HG02970 (cell line): Measurements from ENCODE around the gene TMEM117.
"Not testable (repeated sequence)": the region's sequence is repeated elsewhere in the genome, so short reads cannot be mapped to it uniquely, and the experiment has no call there.

Experiments
- ATAC-seq: cut with Tn5 transposase; IDR thresholded peaks from one replicate; pipeline ENCODE4 v1.9.1; 2021; ENCODE audit warnings: mild to moderate bottlenecking, moderate library complexity, moderate number of reproducible peaks; ENCODE audit not compliant: unreplicated experiment, low FRiP score

Gene TMEM117

DNA sequence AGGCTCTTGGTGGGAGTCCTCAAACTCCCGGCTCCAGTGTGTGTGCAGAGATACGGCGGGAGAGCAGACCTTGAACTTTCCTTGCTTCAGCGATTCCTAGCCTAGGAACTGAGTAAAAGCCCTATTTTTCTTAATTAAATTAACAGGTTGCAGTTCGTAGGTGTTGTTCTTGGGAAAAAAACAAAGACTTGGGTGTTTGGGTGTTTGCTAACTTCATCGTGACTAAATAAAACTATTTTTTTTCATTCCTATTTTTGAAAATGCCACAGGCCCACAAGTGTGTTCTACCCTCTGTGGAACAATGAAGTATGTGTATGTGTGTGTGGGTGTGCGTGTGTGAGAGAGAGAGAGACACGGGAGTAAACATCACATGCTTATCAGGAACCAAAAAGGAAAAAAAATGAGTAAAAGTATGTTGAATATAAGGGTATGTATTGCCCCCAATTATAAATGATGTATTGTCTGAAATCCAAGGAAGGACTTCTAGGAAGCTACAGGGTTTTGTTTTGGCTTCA lies 651 bp downstream of the TMEM117 start:
- no peak for ATAC-seq

DNA sequence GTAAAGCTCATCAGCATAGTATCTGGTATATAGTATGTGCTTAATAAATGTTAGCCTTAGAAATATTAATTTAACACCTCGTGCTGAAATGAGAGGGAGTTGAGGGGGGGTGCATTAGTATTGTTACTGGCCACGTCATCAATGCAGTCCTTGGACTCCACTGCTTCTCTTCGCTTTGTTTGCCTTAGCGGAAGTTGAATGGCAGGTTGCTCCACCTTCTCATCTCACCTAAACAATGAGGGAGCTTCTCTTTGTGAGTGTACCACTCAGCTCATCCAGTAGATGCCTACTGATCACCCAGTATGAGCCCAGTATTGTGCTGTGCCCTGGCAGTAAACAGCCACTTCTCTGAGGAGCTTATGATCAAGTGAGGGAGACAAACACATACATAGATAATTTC lies 4.5 kb downstream of the TMEM117 start:
- ATAC-seq = no peak

DNA sequence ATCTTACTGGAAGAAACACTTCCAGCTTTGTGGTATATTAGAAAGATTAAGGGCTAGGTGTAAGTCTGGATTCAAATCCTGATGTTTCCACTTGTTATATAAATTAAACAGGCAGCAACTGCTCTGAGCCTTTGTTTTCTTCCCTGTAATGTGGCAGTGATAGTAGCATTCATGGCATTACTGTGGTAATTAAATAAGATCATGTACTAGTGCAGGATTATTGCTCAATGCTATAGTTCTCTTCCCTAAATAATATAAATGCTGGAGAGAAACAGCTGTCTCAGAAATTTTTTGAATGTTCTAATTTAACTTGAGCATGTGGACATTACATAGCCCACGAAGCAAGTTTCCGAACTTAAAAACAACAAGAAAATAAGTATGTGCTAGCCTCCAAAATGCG lies 5.4 kb downstream of the TMEM117 start:
- no peak for ATAC-seq

DNA sequence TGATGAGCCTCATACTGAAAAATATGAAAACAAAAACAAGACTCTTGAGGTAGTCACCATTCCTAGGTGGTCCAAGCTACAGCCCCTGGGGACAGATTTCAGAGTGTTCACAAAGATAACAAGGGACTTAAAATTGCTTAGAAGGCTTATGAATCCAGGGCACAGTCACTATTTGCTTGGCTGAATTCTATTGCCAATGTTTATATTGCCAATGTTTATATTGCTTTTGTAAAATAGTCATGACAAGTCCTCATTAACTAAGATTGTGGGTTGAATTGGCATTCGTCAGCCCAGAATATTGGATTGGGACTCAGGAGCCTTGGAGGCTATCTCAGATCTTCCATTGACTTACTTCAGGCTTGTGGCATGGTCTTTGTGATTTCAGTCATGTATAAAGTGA lies 6.4 kb downstream of the TMEM117 start:
- no peak for ATAC-seq

DNA sequence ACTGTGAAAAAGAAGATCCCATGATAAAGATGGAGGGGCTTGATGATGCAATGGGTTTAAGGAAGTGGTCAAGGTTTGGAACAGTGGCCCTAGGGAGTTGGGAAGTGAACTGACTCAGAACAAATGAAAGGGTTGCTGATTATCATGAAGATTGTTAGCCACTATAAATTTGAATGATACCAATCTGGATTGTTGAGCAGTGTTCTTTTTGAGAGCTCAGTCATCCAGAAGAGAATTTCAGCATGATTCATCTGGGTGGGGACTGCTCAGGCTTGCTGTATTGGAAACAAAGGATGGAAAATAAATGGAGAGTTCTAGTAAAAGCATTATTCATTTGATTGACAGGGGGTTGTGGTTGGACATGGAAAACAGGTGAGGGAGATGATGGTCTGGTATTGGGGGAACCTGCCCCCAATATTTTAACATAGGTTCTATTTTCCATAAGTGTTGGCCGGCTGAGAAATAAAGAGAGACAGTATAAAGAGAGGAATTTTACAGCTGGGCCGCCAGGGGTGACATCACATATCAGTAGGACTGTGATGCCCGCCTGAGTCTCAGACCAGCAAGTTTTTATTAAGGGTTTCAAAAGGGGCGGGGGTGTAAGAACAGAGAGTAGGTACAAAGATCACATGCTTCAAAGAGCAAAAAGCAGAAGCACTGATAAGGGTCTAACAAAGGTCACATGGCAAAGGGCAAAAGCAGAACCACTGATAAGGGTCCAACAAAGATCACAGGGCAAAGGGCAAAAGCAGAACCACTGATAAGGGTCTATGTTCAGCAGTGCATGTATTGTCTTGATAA lies 11.7 kb downstream of the TMEM117 start:
- not testable (repeated sequence) for ATAC-seq

DNA sequence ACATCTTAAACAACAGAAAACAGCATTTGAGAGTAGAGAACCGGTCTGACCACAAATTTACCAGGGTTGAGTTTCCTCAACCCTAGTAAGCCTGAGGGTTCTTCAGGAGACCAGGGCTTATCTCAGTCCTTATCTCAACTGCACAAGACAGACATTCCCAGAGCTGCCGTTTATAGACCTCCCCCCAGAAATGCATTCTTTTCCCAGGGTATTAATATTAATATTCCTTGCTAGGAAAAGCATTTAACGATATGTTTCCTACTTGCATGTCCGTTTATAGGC lies 12.3 kb downstream of the TMEM117 start:
- ATAC-seq = no peak

DNA sequence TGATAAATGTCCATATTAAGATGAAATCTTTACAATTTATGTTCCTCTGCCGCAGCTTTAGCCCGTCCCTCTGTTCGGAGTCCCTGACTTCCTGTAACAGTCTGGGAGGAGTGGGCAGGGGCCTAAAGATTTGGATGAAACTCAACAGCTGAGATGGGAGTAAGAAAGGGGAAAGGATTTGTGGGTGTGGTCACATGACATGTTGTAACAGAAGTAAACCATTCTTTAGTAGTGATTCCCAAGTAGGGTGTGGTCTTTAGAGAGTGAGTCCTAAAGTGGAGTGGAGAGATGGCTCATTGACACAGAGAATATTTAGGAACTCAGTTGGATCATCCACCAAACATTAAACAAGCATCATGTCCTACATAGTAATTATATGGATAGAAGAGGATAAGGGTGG lies 12.9 kb downstream of the TMEM117 start:
- ATAC-seq = no peak

DNA sequence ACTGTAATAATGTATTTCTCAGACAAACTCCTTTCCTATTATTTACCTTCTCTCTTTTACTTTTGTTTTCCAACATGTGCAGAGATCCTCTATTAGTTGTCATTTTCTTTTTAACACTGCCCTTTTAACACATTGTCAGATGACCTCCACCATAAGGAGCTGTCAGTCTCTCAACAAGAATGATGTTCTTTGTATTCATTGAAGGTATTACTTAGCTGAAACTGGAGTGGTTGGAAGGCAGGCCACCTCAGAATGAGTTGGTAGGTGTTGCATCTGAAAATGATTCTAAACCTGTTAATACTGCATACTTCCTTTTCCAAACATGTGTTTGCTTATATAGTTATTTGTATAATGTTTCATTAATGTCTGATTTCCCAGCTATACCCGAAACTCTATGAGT lies 16.9 kb downstream of the TMEM117 start:
- ATAC-seq = no peak

DNA sequence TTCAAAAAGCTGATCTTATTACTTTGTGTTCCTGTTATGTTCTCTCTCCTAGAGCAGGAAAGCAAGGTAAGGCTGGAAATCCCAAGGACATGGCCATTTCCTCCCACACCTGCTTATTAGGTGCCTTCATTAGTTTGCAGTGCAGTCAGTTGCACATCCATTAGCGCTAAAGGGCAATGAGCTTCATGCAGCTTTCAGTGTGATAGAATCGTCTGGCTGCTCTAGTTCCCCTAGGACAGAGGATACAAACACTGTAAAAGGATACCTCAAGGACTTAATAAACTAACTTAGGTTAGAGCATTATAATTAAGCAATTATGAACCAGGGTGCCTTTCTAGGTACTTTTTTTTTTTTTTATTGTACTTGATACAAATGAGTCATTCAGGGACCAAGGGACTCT lies 21.1 kb downstream of the TMEM117 start:
- no peak for ATAC-seq

DNA sequence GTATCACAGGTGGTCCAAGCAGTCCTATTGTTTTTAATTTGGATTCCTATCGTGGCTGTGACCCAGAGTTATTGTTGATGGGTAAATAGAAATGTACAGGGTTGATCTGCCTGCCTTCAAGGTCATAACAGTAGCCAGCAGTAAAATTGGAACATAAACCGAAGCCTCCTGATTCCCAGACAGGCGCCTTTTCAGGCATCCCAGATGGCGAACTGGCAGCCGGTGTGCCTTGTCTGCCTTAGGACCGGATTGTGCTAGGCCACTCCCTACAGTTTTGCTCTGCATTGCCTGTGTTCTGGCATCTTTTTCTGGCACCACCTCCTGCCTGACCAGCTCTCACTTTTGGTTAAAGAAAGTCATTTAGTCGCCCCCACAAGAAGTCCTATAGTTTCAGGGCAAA lies 22.2 kb downstream of the TMEM117 start:
- no peak for ATAC-seq

DNA sequence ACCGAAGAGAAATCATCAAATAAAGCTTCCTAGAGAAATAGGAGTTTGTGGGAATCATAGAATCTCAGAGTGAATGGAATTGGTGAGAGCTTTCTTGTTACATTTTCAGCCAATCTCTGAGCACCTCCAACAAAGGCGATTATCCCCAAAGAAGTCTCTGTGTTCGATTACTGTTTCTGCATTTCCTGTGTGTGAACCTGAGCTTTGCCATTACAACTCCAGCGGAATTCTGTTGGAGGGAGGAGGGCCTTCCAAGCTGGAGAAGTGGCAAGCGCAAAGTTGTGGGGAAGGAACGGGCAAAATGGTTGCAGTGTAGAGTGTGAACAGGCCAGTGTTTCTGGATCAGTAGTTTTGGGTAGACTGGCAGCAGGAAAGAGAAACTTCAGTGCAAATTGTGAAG lies 23.1 kb downstream of the TMEM117 start:
- no peak for ATAC-seq

DNA sequence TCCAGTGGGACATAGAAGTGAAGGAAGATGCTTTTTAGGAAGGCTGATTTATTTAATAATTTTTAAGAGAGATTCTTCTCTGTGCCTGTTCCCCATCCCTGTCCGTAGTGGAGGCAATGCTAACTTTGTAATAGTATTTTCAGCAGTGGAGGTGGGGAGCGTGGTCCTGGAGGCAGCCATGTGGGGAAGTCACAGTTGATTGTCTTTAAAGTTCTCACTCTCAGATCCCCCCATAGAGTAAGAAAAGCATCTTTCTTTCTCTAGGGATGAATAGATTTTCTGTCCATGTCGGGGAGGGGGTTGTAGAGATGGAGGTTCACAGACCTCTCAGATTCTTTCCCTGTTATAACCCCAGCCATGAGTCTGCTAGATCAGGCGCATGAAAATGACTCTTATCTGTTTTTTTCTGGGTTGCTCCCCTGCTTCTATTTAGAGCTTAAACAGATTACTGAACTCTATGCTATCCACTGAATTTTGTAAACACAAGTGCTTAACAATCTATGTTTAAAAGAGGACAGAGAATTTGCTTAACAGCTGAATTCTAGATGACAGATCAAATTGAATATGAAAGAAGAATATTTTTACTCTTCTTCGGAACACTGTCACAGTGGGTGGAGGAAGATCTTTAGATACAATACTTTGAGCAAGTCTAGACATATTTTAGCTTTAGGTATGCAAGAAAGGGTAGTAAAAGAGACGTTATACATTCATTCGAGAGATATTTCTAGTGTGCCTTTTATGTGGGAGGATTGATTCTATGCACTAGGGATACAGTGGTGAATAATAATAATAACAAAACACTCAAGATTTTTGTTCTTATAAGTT lies 25.3 kb downstream of the TMEM117 start:
- ATAC-seq = no peak

DNA sequence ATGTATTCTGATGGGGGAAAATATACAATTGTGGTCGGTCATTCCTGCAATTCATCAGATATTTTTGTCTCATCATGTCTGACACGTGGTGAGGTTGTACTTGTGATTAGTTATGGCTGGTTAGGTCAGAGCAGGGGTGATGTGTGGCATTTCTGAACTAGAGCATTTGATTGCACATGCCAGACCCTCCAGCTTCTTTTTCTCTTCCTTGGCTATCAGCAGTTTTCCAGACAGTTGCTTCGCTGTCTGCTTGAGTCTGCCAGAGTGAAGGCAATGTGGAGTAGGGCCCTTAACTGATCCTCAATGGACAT lies 25.9 kb downstream of the TMEM117 start:
- no peak for ATAC-seq

DNA sequence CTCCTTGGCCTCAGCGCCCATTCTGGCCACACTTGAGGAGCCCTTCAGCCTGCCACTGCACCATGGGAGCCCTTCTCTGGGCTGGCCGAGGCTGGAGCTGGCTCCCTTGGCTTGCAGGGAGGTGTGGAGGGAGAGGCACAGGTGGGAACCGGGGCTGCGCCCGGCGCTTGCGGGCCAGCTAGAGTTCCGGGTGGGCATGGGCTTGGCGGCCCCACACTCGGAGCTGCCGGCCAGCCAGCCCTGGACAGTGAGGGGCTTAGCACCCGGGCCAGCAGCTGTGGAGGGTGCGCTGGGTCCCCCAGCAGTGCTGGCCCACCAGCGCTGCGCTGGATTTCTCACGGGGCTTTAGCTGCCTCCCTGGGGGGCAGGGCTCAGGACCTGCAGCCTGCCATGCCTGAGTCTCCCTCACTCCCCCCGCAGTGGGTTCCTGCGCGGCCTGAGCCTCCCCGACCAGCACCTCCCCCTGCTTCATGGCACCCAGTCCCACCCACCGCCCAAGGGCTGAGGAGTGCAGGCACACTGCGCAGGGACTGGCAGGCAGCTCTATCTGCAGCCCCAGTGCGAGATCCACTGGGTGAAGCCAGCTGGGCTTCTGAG lies 28.0 kb downstream of the TMEM117 start:
- no peak for ATAC-seq

DNA sequence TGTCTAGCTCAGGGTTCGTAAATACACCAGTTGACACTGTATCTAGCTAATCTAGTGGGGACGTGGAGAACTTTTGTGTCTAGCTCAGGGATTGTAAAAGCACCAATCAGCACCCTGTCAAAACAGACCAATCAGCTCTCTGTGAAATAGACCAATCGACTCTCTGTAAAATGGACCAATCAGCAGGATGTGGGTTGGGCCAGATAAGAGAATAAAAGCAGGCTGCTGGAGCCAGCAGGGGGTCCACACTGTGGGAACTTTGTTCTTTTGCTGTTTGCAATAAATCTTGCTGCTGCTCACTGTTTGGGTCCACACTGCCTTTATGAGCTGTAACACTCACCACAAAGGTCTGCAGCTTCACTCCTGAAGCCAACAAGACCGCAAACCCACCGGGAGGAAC lies 28.7 kb downstream of the TMEM117 start:
- not testable (repeated sequence) for ATAC-seq

DNA sequence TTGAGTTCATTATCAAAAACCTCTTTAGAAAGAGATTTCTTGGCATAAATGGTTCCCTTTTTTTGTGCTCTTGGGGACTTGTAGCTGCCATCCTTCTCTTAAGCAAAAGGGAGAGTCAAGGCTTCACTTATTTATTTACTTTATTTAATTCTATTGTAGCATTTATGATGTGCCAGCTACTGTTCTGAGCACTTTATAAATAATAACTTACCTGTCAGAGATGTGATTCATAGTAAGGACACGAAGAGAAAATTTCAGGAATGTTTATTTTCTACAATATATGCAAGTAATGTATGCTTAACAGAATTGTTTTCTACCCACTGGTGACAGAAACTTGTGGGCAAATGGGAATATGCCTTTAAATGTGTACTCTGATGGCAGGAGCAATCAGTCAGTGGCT lies 33.3 kb downstream of the TMEM117 start:
- ATAC-seq = no peak

DNA sequence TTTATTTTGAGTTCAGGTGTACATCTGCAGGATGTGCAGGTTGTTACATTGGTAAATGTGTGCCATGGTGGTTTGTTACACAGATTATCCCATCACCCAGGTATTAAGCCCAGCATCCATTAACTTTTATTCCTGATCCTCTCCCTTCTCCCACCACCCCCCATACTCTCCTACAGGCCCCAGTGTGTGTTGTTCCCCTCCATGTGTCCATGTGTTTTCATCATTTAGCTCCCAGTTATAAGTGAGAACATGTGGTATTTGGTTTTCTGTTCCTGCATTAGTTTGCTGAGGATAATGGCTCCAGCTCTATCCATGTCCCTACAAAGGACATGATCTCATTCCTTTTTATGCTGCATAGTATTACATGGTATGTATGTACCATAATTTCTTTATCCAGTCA lies 33.9 kb downstream of the TMEM117 start:
- not testable (repeated sequence) for ATAC-seq

DNA sequence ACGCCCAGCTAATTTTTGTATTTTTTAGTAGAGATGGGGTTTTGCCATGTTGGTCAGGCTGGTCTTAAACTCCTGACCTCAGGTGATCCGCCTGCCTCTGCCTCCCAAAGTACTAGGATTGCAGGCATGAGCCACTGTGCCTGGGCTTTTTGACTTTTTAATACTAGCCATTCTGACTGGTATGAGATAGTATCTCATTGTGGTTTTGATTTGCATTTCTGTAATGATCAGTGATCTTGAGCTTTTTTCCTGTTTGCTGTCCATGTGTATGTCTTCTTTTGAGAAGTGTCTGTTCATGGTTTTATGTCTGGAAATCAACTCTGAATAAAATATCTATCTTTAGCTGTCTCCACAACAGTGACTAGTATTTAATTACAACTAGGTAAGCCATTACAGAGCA lies 35.4 kb downstream of the TMEM117 start:
- ATAC-seq = not testable (repeated sequence)

DNA sequence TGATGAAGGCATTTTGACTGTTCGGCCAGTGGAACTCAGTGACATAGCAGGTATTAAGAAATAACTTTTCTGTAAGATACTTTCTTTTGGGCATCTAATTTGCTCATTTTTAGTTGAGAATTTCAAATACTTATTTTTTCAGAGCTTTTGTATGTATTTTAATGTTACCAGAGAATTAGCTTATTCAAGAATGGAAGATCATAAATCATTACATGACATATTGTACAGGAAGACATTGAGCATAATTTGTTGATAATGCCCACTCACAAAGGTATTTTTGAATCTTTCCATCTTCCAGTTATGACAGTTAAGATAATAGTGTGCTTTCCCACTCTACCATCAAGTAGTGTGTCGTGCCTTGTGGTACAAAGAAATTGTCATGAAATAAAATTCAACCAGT lies 36.5 kb downstream of the TMEM117 start:
- no peak for ATAC-seq

DNA sequence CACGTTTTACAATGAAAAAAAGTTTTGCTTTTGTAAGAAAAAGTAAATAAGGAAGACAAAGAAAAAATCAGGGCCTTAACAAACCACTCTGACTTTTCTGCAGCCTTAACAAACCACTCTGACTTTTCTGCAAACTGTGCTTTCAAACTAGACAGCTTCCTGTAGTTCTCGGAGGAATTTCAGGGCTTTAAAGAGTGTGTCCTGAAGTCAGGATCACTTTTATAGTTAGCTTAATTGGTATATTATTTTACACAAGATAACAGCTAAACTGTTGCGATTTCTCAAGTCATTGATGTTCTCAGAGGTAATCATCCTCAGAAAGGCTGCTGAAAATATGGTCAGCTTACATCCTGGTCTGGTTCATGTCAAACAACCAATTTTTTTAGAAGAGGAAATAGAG lies 42.2 kb downstream of the TMEM117 start:
- ATAC-seq = no peak

DNA sequence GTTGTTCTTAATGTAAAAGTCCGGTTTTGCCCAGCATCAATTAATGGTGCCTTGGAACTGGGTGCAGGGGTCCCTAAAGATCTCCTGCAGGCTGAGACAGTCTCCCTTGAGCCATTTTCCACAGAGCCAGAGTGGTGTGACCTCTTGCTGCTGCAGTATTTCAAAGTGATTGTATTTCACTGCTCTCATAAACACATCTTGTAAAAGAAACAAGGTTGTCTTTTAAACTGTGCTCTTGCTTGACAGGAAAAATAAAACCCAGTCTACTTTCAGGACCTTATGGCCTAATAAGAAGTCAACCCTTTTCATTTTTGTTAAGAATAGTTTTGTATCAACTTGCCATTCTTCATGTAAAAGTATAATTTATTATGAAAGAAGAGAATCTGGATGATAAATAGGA lies 44.7 kb downstream of the TMEM117 start:
- no peak for ATAC-seq
